Kidney epithelial cell (primary cell): ENCODE data around the gene ANKRD28. TPM values are rescaled to one million over a fixed set of nuclear protein-coding genes. Genes with fewer than 3 reads are reported as not detected.

Experiments
- DNase-seq: peaks from one replicate; pipeline ENCODE4 v3.0.0-alpha.2; 2010; ENCODE audit warnings: low read depth
- H3K27me3 ChIP-seq: 2 replicates; pipeline ENCODE4 v1.6.0; 2011; ENCODE audit warnings: low read length; ENCODE audit not compliant: control insufficient read depth, insufficient read depth
- H3K36me3 ChIP-seq: 2 replicates; pipeline ENCODE4 v1.5.1; 2011; ENCODE audit warnings: low read length; ENCODE audit not compliant: control insufficient read depth, insufficient read depth
- H3K4me3 ChIP-seq: 2 replicates; pipeline ENCODE4 v1.5.1; 2011; ENCODE audit warnings: low read depth, mild to moderate bottlenecking, control low read depth, low read length
- CTCF ChIP-seq: IDR thresholded peaks from 2 replicates; pipeline ENCODE4 v1.5.1; 2011; ENCODE audit warnings: mild to moderate bottlenecking, moderate library complexity, low read length, control low read depth, inconsistent platforms; ENCODE audit not compliant: insufficient read depth, poor library complexity, severe bottlenecking
- total RNA-seq: library from RNA; depleted of rRNA; stranded (reverse); fragments of >200 nt; gene quantifications from 2 replicates; pipeline ENCODE4 v1.2.3, GENCODE V29; 2015

The ANKRD28 gene
- total RNA-seq, 1 donor from 2014 or later, result 27.4 TPM

- no peaks in the 10 kb centered on the region for H3K27me3 ChIP-seq
- no peaks in the 10 kb centered on the region for H3K36me3 ChIP-seq
- TF ChIP-seq CTCF, result no peak
- no peak for DNase-seq
- H3K4me3 ChIP-seq, result no peak overlapping the region
These were observed 107.0 kb downstream of the ANKRD28 start for GRCh38 chr3:15690748-15691147.

- H3K36me3 ChIP-seq, result no peaks in the 10 kb centered on the region
- DNase-seq, result no peak
- no peak for TF ChIP-seq CTCF
These were observed 107.5 kb downstream of the ANKRD28 start for GRCh38 chr3:15690230-15690629.

DNA sequence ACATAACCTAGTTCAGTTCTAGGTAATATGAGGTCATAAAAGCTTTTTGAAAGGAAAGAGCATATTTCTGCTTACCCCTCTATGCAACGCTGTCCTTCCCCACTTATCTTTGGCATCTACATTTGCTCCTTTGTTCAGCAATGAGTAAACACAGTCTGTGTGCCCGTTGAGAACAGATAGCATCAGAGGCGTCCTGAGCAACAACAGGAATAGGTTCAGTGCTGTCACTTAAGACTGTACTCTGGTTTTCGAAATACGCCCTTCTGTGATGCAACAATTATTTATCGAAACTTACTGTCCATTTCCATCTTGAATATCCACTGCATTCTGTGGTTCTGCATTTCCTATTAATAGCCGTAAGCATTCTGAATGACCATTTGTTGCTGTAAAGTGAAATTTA, 111.9 kb downstream of the ANKRD28 start:
- no peak overlapping the region for H3K4me3 ChIP-seq
- DNase-seq, result no peak
- no peaks in the 10 kb centered on the region for H3K27me3 ChIP-seq
- H3K36me3 ChIP-seq, result no peaks in the 10 kb centered on the region
- TF ChIP-seq CTCF, result no peak

More at GRCh38 chr3:15690230-15690629, 107.5 kb downstream of the ANKRD28 start:
- Histone ChIP-seq H3K4me3 (no peak overlapping the region), H3K27me3 (no peaks in the 10 kb centered on the region)

DNA sequence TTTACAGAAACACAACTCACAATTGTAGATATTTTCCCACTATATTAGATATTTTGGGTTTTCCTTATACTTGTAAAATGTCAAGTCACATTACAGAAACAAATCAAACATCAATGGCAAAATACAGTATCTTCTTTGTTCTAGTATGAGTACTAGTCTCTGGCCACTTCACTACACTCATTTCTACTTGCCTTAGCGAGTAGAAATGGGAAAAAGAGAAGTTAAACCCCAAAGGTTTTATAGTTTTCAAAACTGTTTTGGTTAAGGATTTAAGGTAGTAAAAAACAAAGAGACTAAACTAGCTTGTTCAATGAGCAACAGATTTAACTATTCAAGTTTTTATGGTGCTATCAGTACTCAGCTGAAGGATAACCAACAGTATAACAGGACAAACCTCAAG, 114.5 kb downstream of the ANKRD28 start:
- no peak for TF ChIP-seq CTCF
- Histone ChIP-seq H3K27me3 (no peaks in the 10 kb centered on the region), H3K36me3 (no peaks in the 10 kb centered on the region), H3K4me3 (no peak overlapping the region)
- no peak for DNase-seq

- no peaks in the 10 kb centered on the region for H3K27me3 ChIP-seq
- no peak overlapping the region for H3K4me3 ChIP-seq
- TF ChIP-seq CTCF, result no peak
- no peak for DNase-seq
- H3K36me3 ChIP-seq, result no peaks in the 10 kb centered on the region
These were observed 115.1 kb downstream of the ANKRD28 start for GRCh38 chr3:15682561-15683185.

GRCh38 chr3:15681668-15682067, 116.1 kb downstream of the ANKRD28 start:
- H3K36me3 ChIP-seq, result no peaks in the 10 kb centered on the region
- no peak for DNase-seq
- no peaks in the 10 kb centered on the region for H3K27me3 ChIP-seq
- H3K4me3 ChIP-seq, result no peak overlapping the region
- TF ChIP-seq CTCF, result no peak
